Duodenal mucosa (tissue), 2 donors: Measurements from ENCODE around the gene P3H1.
A peak's percentile ranks its signal among the peaks of the same experiment; 100 is the strongest.
"Not testable (repeated sequence)": the region's sequence is repeated elsewhere in the genome, so short reads cannot be mapped to it uniquely, and the experiment has no call there.

Experiments
- H3K27ac ChIP-seq: one replicate; pipeline ENCODE4 v1.7.0; 2013; ENCODE audit warnings: low read depth, low read length
- H3K27me3 ChIP-seq, 2 donors: one replicate each; pipeline ENCODE4 v1.7.0; 2013; ENCODE audit warnings: low read length in 2 of 2, control low read depth in 1 of 2; ENCODE audit not compliant: insufficient read depth in 2 of 2, control insufficient read depth in 1 of 2
- H3K36me3 ChIP-seq, 2 donors: one replicate each; pipeline ENCODE4 v1.7.0; 2013; ENCODE audit warnings: low read length in 2 of 2, control low read depth in 1 of 2; ENCODE audit not compliant: insufficient read depth in 2 of 2, control insufficient read depth in 1 of 2
- H3K4me1 ChIP-seq, 2 donors: one replicate each; pipeline ENCODE4 v1.7.0; 2013; ENCODE audit warnings: low read length in 2 of 2, control low read depth in 1 of 2; ENCODE audit not compliant: insufficient read depth in 2 of 2, control insufficient read depth in 1 of 2
- H3K4me3 ChIP-seq, 2 donors: one replicate each; pipeline ENCODE4 v1.7.0; 2013; ENCODE audit warnings: low read length in 2 of 2, low read depth in 1 of 2
- H3K9ac ChIP-seq, 2 donors: one replicate each; pipeline ENCODE4 v1.7.0; 2013; ENCODE audit warnings: low read length in 2 of 2, low read depth in 1 of 2
- H3K9me3 ChIP-seq, 2 donors: one replicate each; pipeline ENCODE4 v1.7.0; 2013; ENCODE audit warnings: low read length in 2 of 2, control low read depth in 1 of 2; ENCODE audit not compliant: control insufficient read depth in 1 of 2

Gene P3H1

GRCh38 chr1:42766741-42767509 is at the start of gene P3H1, which contains the start of gene C1orf50:
TSS of gene P3H1 (minus strand) at chr1:42767028. CDS start at chr1:42766971, 57 bp downstream.
TSS of gene C1orf50 (plus strand) at chr1:42767249. CDS start at chr1:42767312, 63 bp downstream.
- Histone ChIP-seq H3K4me1 (peaks cover 16 to 28% of the 10 kb centered on the region in 2 donors), H3K27ac (peak within 1 kb of the TSS; percentile 84), H3K27me3 (no peaks in the 10 kb centered on the region), H3K9me3 (no peaks in the 10 kb centered on the region), H3K9ac (peak within 1 kb of the TSS; percentile 89 to 97), H3K36me3 (peaks cover 0 to 3% of the 10 kb centered on the region in 2 donors), H3K4me3 (peak within 1 kb of the TSS; percentile 93 to 94)

GRCh38 chr1:42815941-42816584 is 49.2 kb upstream of the P3H1 start:
- Histone ChIP-seq H3K27ac (no peak overlapping the region), H3K36me3 (no peaks in the 10 kb centered on the region), H3K27me3 (no peaks in the 10 kb centered on the region), H3K9me3 (no peaks in the 10 kb centered on the region), H3K9ac (peak overlapping the region; percentile 63 to 73), H3K4me1 (peaks cover 14 to 17% of the 10 kb centered on the region in 2 donors), H3K4me3 (peak overlapping the region; percentile 84 to 92)

DNA sequence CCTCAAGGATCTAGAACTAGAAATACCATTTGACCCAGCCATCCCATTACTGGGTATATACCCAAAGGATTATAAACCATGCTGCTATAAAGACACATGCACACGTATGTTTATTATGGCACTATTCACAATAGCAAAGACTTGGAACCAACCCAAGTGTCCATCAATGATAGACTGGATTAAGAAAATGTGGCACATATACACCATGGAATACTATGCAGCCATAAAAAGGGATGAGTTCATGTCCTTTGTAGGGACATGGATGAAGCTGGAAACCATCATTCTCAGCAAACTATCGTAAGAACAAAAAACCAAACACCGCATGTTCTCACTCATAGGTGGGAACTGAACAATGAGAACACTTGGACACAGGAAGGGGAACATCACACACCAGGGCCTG is 48.0 kb upstream of the P3H1 start:
- not testable (repeated sequence) for H3K9me3 ChIP-seq, H3K36me3 ChIP-seq, H3K27ac ChIP-seq, H3K9ac ChIP-seq, H3K4me3 ChIP-seq, H3K27me3 ChIP-seq
- H3K4me1 ChIP-seq = peaks cover 14 to 17% of the 10 kb centered on the region in 2 donors

- Histone ChIP-seq H3K36me3 (peaks cover 0 to 14% of the 10 kb centered on the region in 2 donors), H3K9ac (no peak overlapping the region), H3K4me3 (no peak overlapping the region), H3K4me1 (no peaks in the 10 kb centered on the region), H3K27me3 (no peaks in the 10 kb centered on the region), H3K27ac (no peak overlapping the region), H3K9me3 (no peaks in the 10 kb centered on the region)
These were observed 40.3 kb upstream of the P3H1 start for GRCh38 chr1:42807056-42807668.

DNA sequence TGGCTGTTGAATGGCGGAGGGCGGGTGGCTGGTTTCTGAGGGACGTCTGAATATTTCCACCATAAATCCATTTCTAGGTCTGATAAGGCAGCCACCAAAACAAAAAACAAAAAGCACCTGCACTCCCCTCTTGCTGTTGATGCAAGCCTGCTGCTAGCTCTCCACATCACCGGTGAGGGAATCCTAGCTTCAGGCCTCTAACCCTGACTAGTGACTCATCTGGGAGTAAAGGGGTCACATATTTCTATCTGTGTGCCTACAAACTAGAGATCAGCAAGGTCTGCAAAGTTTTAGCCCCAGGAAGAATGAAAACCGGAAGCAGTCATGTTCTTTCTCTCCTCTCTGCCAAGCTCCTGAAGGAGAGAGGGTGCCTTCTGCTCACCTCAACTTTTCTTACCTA is 39.8 kb upstream of the P3H1 start:
- Histone ChIP-seq H3K4me1 (no peaks in the 10 kb centered on the region), H3K27me3 (no peaks in the 10 kb centered on the region), H3K9me3 (no peaks in the 10 kb centered on the region), H3K9ac (no peak overlapping the region), H3K4me3 (no peak overlapping the region), H3K36me3 (peaks cover 0 to 14% of the 10 kb centered on the region in 2 donors), H3K27ac (no peak overlapping the region)

DNA sequence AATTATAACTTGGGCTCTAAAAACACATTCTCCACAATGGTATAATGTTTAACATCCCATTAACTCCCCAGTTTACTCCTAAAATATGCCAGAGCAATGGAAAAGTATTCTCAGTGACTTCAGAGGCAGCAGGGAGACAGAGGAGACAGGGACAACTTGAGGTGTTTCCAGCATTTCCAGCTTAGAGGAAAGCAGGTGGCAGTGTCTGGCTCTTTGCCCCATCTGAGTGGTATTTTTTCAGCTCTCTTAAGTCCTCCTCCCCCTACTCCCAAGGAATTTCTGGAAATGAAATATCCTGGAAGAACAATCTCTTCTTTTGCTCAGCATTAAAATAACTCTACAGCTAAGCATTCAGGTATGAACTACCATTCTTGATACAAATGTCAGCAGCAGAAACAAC is 39.3 kb upstream of the P3H1 start:
- Histone ChIP-seq H3K27me3 (no peaks in the 10 kb centered on the region), H3K9me3 (no peaks in the 10 kb centered on the region), H3K9ac (no peak overlapping the region), H3K4me3 (no peak overlapping the region), H3K36me3 (peaks cover 0 to 14% of the 10 kb centered on the region in 2 donors), H3K4me1 (no peaks in the 10 kb centered on the region), H3K27ac (no peak overlapping the region)

DNA sequence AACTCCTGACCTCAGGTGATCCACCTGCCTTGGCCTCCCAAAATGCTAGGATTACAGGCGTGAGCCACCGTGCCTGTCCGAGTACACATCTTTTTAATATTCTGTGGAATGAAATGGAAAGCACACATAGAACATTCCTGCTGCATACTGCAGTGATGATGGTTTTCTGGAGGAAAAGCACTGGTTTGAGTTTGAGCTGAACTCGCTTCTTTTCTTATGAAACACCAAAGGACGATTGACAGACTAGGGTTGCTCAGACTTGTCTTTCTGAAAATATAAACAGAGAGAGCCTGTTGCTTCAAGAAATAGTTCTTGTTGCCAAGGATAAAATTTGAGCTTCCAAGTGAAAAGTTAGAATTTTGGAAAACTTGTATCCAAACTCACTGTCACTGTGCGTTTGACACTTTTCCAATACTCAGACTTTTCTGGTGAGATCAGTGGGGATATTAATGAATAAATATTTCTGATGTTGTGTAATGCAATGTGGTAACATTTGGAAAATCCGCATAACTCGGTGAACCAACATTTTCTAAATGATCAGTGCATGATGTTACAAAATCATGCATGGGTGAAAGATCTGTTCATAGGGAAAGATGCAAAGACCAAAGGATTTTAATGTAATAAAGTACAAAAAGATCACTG is 35.1 kb upstream of the P3H1 start:
- H3K36me3 ChIP-seq = peaks cover 0 to 14% of the 10 kb centered on the region in 2 donors
- no peaks in the 10 kb centered on the region for H3K27me3 ChIP-seq
- H3K4me3 ChIP-seq = no peak overlapping the region
- no peaks in the 10 kb centered on the region for H3K4me1 ChIP-seq
- H3K9me3 ChIP-seq = no peaks in the 10 kb centered on the region
- no peak overlapping the region for H3K27ac ChIP-seq
- H3K9ac ChIP-seq = no peak overlapping the region

DNA sequence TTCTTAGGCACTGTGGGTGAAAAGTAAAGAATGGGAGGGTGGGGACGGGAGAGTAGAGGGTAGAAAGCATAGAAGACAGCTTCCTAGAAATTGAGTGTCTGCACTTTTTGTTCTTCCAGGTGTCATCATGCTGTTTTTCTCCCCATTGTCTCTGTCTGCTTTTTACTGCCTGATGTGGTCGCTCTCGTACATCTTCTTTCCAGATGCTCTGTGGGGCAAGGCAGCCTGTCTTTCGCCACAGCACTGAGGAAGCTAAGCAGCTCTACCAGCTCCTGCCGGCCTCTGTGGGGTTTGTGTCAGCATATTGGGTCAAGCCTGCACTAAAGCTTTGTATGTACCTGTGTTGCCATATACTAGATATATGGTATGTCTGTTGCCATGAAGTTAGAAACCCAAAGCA is 31.2 kb upstream of the P3H1 start:
- Histone ChIP-seq H3K27ac (no peak overlapping the region), H3K36me3 (no peaks in the 10 kb centered on the region), H3K9ac (no peak overlapping the region), H3K9me3 (no peaks in the 10 kb centered on the region), H3K27me3 (no peaks in the 10 kb centered on the region), H3K4me3 (no peak overlapping the region), H3K4me1 (no peaks in the 10 kb centered on the region)

- H3K27me3 ChIP-seq = no peaks in the 10 kb centered on the region
- no peak overlapping the region for H3K9ac ChIP-seq
- H3K36me3 ChIP-seq = no peaks in the 10 kb centered on the region
- H3K4me3 ChIP-seq = no peak overlapping the region
- H3K9me3 ChIP-seq = no peaks in the 10 kb centered on the region
- no peaks in the 10 kb centered on the region for H3K4me1 ChIP-seq
- no peak overlapping the region for H3K27ac ChIP-seq
These were observed 30.6 kb upstream of the P3H1 start for GRCh38 chr1:42797414-42797813.

DNA sequence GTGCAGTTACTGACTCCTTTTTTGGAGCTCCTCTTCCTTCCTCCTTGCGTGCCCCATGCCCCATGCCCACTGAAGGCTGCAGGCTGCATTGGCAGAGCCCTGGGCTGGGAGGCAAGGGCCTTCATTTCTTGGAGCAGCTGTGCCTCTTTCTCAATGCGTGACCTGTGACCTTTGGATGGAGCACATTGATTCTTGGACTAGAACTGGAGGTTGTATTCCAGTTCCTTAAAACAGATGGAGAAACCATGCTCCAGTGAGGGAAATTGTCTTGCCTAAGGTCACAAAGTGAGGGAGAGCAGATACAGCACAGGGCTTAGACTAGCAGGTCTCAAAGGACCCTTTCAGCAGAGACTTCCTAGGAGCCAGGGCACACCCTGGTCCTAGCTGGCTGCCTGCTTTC is 27.0 kb upstream of the P3H1 start:
- H3K27me3 ChIP-seq = no peaks in the 10 kb centered on the region
- no peak overlapping the region for H3K27ac ChIP-seq
- H3K4me1 ChIP-seq = no peaks in the 10 kb centered on the region
- H3K4me3 ChIP-seq = no peak overlapping the region
- no peaks in the 10 kb centered on the region for H3K36me3 ChIP-seq
- no peaks in the 10 kb centered on the region for H3K9me3 ChIP-seq
- H3K9ac ChIP-seq = no peak overlapping the region
